NCI-H2029 treated with DMSO at 0.1 percent for 48 hours (cell line): Measurements from ENCODE around the gene CCSER2.
"Not testable (repeated sequence)": the region's sequence is repeated elsewhere in the genome, so short reads cannot be mapped to it uniquely, and the experiment has no call there.

Experiments
- DNase-seq: peaks from one replicate; lab custom pipeline; 2025; lab: John Stamatoyannopoulos, UW

Gene CCSER2

DNA sequence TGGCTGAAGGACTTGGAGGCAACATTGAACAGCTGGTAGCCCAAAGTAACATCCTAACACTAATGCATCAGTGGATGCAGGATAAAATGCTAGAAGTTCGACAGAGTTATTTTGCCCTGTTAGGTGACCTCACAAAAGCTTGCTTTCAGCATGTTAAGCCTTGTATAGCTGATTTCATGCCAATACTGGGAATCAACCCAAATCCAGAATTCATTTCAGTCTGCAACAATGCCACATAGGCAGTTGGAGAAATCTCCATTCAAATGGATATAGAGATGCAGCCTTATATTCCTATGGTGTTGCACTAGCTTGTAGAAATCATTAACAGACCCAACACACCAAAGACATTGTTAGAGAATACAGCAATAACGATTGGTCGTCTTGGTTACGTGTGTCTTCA is 62.9 kb downstream of the CCSER2 start:
- DNase-seq, result no peak

GRCh38 chr10:84392181-84392580 is 63.8 kb downstream of the CCSER2 start:
- no peak for DNase-seq

DNA sequence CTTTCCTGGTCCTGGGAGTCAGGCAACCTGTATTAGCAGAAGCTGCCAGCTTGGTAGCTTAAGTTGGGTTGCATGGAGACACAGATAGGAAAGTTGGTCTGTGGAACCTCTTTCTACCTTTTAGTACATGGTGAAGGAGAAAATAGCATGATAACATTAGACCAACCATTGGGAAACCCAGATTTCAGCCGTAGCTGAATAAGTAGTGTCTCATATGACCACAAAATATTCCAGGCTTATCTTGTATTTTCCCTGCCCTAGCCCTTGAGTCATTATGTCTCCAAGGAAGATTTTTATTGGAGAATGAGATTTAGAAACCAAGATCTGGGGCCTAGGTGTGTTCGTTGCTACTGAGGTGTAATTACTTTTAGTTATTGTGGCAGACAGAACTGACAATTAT is 67.2 kb downstream of the CCSER2 start:
- DNase-seq, result no peak

- no peak for DNase-seq
Observed at GRCh38 chr10:84397735-84398144, 69.4 kb downstream of the CCSER2 start.

- no peak for DNase-seq
Observed at GRCh38 chr10:84398696-84399095, 70.3 kb downstream of the CCSER2 start.

- DNase-seq, result no peak
Observed at GRCh38 chr10:84401854-84402611, 73.6 kb downstream of the CCSER2 start.

DNA sequence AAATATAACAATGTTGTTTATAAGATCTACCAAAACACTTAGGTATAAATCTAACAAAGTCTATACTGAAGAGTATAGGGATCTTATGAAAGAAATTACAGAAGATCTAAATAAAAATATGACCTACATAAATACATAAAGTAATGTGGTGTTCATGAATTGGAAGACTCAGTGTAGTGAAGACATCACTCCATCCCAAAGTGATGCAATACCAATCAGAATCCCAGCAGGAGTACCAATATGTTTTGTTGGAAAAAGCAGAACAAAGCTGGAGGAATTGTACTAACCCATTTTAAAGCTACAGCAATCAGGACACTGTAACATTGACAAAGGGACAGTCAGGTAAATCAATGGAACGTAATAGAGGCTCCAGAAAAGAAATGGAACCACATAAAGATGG is 76.4 kb downstream of the CCSER2 start:
- no peak for DNase-seq

GRCh38 chr10:84405662-84406061 is 77.3 kb downstream of the CCSER2 start:
- DNase-seq, result no peak

DNA sequence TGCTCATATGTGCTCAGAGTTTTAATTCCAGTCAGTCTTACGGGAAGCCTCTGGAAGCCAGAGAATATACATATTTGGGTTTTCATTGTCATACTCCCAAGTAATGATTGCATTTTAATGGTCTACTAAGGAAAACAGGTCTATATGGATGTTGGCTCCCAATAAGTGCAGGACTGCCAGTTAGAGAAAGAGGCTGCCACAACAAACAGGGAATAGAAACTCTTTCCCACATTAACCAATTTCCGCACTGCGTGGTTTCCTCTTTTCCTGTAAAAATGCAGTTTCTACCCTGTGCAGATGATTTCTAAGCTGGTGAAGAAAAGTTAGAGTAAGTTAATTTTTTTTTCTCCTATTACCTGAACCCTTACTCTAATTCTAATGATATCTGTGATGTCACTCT is 78.2 kb downstream of the CCSER2 start:
- DNase-seq, result no peak

GRCh38 chr10:84407388-84408049 is 79.1 kb downstream of the CCSER2 start:
- DNase-seq, result no peak

DNA sequence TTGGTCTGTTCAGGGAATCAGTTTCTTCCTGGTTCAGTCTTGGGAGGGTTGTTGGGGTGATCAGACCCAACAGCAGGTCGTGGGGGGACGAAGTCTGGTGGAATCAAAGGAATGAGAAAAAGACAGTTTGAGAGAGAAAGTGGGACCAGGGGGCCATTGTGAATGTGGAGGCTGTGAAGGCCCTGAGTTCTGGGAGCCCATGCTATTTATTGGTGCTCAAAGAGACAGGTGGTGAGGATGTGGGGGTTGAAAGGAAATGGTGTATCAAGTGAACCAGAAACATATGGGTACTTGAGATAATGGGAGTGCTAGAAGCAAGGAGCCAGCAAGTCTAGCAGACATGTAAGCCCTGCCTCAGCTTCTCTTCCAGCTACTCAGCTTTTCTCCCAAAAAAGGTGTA is 84.1 kb downstream of the CCSER2 start:
- DNase-seq, result no peak

GRCh38 chr10:84414110-84414509 is 85.7 kb downstream of the CCSER2 start:
- DNase-seq, result not testable (repeated sequence)

- peak; percentile 28 for DNase-seq
Observed at GRCh38 chr10:84415539-84416244, 87.3 kb downstream of the CCSER2 start.

DNA sequence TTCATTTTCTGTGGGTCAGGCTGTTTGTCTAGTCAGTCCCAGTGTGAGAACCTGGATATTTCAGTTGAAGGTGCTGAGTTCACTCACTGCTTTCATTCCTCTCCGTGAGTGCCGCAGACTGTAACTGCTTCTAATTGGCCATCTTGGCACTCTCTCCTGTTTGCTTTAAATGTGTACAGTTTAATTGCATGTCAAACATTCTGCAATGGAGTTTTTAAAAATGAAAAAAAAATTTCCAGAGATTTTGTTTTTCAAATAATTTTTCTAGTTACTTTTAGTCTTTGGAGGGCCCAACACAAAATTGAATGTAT is 87.8 kb downstream of the CCSER2 start:
- DNase-seq, result no peak

DNA sequence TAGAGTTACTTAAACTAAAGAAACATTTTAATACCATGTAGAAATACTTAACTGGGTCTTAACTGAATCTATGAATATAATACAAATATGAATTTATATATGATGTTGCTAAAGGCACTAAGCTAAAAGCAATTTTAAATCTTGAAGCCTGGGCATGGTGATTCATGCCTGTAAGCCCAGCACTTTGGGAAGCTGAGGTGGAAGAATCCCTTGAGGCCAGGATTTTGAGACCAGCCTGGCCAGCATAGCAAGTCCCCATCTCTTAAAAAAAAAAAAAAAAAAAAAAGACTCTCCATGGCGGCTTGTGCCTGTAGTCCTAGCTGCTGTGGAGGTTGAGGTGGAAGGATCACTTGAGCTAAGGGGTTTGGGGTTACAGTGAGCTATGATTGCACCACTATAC is 95.3 kb downstream of the CCSER2 start:
- DNase-seq, result no peak

DNA sequence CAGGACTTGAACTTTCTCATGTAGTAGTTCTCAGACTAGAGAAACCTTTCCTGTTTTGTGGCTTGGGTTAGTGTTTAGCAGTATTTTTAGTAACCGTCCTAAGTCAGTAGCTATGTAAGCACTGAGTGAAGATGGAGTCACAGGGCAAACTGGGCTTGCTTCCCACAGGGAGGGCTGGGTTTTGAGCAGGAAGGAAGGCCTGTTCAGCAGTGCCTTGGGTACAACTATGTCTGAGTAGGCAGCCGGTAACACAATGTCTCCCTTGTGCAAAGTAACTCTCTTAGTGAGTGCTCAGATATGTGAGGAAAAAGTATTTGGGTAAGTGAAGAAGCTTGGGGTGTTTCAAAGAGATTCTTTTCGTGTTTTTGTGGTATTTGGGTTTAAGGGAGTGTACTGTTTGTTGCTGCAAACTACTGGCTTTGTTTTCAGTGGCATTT is 96.4 kb downstream of the CCSER2 start:
- peak; percentile 6 for DNase-seq

DNA sequence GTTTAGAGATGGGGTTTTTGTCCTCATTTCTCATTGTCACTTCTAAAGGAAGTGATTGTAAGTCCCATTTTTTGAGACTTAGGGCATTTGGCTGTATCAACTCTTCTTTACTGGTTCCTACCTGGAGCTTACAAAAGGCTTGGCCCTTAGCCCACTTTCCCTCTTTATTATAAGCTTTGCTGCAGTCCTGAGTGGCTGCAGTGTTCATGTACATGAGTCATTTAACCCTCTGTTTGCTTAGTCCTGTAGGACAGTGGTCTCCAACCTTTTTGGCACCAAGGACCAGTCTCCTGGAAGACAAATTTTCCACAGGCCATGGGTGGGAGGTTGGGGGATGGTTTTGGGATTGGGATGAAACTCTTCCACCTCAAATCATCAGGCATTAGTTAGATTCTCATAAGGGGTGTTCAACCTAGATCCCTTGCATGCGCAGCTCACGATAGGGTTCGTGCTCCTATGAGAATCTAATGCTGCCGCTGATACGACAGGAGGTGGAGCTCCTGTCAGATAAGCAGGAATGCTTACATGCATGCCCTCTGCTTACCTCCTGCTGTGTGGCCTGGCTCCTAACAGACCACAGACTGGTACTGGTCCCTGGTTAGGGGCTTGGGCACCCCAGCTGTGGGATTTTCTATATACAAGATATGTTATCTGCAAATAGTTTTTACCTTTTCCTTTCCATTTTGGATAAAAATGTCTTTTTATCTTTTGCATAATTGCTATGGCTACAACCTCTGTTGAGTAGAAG is 99.7 kb downstream of the CCSER2 start:
- DNase-seq, result peak; percentile 30

DNA sequence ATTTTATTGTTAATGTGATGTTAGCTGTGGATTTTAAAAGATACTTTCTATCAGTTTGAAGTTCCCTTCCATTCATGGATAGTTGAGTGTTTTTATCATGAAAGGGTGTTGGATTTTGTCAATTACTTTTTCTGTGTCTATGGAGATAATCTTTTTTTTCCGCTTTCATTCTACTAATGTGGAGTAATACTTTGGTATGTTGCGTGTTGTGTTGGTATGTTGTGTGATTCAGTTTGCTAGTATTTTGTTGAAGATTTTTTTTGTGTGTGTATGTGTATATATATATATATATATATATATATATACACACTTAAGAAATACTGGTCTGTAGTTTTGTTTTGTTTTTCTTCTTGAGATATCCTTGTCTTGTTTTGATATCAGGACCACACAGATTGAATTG is 100.3 kb downstream of the CCSER2 start:
- no peak for DNase-seq

- DNase-seq, result no peak
Observed at GRCh38 chr10:84429926-84430520, 101.6 kb downstream of the CCSER2 start.

DNA sequence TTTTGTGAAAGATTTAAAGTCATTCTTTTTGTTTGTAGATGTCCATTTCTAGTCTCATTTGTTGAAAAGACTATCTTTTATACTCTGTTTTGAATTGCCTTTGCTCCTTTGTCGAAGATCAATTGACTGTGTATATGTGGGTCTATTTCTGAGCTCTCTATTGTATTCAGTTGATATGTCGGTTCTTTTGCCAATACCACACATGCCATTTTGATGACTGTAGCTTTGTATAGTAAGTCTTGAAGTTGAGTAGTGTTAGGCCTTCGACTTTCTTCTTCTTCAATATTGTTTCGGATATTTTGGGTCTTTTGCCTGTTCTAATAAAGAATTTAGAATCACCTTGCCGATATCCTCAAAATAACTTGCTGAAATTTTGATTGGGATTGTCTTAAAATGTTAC is 104.5 kb downstream of the CCSER2 start:
- no peak for DNase-seq

- DNase-seq, result no peak
Observed at GRCh38 chr10:84440781-84441180, 112.4 kb downstream of the CCSER2 start.
